Measurements from ENCODE around the gene ERP29.

DNA sequence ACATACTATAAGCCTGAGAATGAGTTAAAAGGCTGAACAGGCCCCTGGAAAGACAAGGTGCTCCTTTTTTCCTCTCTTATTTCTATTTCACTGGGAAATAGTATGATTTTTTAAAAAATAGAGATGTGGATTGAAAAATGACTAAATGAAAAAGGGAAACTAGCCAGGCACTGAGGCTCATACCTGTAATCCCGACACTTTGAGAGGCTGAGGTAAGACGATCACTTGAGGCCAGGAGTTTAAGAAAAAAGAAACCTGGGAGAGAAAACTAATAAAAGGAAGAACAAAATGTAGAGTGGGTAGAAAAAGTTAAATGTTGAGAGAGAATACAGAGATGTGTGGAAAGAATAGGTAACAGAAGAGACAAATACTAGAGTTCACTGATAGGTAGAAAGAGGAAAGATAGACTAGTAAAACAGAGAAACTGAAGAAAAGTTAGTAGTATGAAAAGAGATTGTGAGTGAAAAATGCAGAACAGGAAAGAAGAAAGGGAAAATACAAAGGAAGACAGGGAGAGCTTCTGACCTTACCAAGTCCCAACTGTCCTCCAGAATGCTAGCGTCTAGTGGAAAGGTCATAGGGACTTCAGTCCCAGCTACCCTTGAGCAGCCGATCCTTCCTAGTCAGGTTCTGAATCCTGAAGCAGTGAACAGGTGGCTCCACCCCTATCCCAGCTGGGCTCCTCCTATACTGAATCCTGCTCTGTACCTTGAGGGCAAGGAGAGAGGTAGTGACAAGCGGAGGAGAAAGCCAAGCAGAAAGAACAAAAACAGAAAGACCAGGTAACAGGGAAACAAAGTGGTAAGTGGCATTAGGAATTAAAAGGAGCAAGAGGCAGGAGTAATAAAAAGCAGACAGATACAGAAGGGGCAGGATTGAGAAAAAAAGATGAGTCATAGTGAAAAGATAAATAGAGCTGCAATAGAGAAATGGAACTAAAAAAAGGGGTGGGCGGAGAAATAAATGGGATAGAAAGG is 7.5 kb upstream of the ERP29 start:
- TF ChIP-seq, protein P1, sequence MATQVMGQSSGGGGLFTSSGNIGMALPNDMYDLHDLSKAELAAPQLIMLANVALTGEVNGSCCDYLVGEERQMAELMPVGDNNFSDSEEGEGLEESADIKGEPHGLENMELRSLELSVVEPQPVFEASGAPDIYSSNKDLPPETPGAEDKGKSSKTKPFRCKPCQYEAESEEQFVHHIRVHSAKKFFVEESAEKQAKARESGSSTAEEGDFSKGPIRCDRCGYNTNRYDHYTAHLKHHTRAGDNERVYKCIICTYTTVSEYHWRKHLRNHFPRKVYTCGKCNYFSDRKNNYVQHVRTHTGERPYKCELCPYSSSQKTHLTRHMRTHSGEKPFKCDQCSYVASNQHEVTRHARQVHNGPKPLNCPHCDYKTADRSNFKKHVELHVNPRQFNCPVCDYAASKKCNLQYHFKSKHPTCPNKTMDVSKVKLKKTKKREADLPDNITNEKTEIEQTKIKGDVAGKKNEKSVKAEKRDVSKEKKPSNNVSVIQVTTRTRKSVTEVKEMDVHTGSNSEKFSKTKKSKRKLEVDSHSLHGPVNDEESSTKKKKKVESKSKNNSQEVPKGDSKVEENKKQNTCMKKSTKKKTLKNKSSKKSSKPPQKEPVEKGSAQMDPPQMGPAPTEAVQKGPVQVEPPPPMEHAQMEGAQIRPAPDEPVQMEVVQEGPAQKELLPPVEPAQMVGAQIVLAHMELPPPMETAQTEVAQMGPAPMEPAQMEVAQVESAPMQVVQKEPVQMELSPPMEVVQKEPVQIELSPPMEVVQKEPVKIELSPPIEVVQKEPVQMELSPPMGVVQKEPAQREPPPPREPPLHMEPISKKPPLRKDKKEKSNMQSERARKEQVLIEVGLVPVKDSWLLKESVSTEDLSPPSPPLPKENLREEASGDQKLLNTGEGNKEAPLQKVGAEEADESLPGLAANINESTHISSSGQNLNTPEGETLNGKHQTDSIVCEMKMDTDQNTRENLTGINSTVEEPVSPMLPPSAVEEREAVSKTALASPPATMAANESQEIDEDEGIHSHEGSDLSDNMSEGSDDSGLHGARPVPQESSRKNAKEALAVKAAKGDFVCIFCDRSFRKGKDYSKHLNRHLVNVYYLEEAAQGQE (IDR thresholded peaks at IDR 0.05; ENCODE audit: insufficient read depth in 1 of 2, low read depth in 2 of 2, low read length in 2 of 2), result no peak
- TF ChIP-seq POLR2AphosphoS5 (IDR thresholded peaks at IDR 0.05; ENCODE audit: low read depth, low read length) (no peak), TAF1 (IDR thresholded peaks at IDR 0.05; ENCODE audit: borderline replicate concordance, insufficient read depth, low read length) (no peak)

All from PFSK-1 (cell line).